ENCODE measurements around the gene CD300A. TPM values are rescaled to one million over a fixed set of nuclear protein-coding genes. Genes with fewer than 3 reads are reported as not detected.

Gene CD300A
- total and polyA plus RNA-seq, 10 donors = 34.2 to 142 (median 107) TPM

DNA sequence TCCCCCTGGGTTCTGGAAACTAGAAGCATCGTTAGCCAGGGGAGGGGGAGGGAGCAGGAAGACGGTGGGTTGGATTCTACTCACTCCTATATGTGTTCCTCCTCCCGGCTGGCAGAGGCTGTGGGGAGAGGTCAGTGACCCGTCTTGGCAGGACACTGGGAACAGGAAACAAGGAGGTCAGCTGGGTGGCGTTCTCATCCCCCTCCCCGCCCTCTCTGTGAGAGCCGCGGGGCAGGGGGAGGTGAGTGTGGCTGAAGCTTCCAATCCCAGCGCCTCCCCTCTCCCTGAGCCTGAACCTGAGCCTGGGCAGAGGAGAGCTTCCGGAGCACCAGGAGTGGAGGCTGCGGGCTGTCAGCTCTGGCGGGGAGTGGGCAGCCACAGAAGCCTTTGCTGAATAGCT is 22.0 kb upstream of the CD300A start:
- intact Hi-C loops (cut with DNase I; ENCODE audit: low total_unique reads) = no loop called here
- Histone ChIP-seq H3K9me3 (peaks cover 0 to 3% (median 0%) of the 10 kb centered on the region in 8 donors), H3K4me1 (peaks cover 27 to 84% (median 59%) of the 10 kb centered on the region in 6 donors), H3K4me3 (peak overlapping the region in 1 of 8 donors; percentile 56), H3K36me3 (peaks cover 0 to 16% (median 2%) of the 10 kb centered on the region in 6 donors), H3K27ac (peak overlapping the region; percentile 9 to 92 (median 90)), H3K27me3 (replicated peaks in 1 of 7) (no peaks in the 10 kb centered on the region)
- TF ChIP-seq CTCF (IDR thresholded peaks at IDR 0.05 in 8 of 11, conservative IDR thresholded peaks at IDR 0.05 in 3 of 11) (no peak), POLR2AphosphoS5 (IDR thresholded peaks at IDR 0.05) (peak; percentile 74 to 84 (median 82))
- no peak for DNase-seq
- 32 to 44% (median 40%) methylated on average over 11 to 12 of the region's 12 CpGs for WGBS, 5 donors

DNA sequence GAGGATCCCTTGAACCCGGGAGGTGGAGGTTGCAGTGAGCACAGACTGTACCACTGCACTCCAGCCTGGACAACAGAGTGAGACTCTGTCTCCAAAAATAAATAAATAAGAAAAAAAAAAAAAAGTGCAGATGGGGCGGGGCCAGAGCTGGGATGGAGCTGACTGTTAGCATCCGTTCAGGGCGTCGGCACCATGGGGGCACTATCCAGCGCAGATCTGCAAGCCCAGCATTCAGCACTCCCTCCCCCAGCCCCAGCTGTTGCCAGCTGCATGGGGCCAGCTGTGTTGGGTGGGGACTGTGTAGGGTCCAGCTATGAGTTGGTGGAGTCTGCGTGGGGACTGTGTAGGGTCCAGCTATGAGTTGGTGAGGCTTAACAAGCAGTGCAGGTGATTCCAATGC is 21.3 kb upstream of the CD300A start:
- Histone ChIP-seq H3K4me3 (no peak overlapping the region), H3K27me3 (replicated peaks in 1 of 7) (no peaks in the 10 kb centered on the region), H3K9me3 (no peaks in the 10 kb centered on the region), H3K4me1 (peaks cover 27 to 77% (median 56%) of the 10 kb centered on the region in 6 donors), H3K36me3 (peaks cover 0 to 16% (median 0%) of the 10 kb centered on the region in 6 donors), H3K27ac (peak overlapping the region; percentile 9 to 92 (median 90))
- TF ChIP-seq POLR2A (IDR thresholded peaks at IDR 0.05) = no peak
- TF ChIP-seq POLR2AphosphoS5 (IDR thresholded peaks at IDR 0.05) = peak in 2 of 3 donors; percentile 26 to 39
- intact Hi-C loops (cut with DNase I; ENCODE audit: low total_unique reads) = no loop called here
- no peak for DNase-seq
- WGBS, 5 donors = 66 to 82% (median 76%) methylated on average over 7 of the region's 7 CpGs

GRCh38 chr17:74446551-74447500 is 19.6 kb upstream of the CD300A start:
- H3K4me1 ChIP-seq = peaks cover 27 to 72% (median 55%) of the 10 kb centered on the region in 6 donors
- H3K27ac ChIP-seq = peak overlapping the region; percentile 6 to 92 (median 90)
- no peaks in the 10 kb centered on the region for H3K9me3 ChIP-seq
- DNase-seq = peak; percentile 86
- TF ChIP-seq CTCF (IDR thresholded peaks at IDR 0.05 in 8 of 11, conservative IDR thresholded peaks at IDR 0.05 in 3 of 11) (peak in 1 of 11 experiments; percentile 13), POLR2A (IDR thresholded peaks at IDR 0.05) (no peak), POLR2AphosphoS5 (IDR thresholded peaks at IDR 0.05) (peak; percentile 67 to 83 (median 80))
- peak overlapping the region in 2 of 8 donors; percentile 6 to 19 for H3K4me3 ChIP-seq
- H3K36me3 ChIP-seq = peaks cover 0 to 11% (median 0%) of the 10 kb centered on the region in 6 donors
- 19 to 35% (median 30%) methylated on average over 25 to 31 of the region's 31 CpGs for WGBS, 5 donors
- no peaks in the 10 kb centered on the region for H3K27me3 ChIP-seq (replicated peaks in 1 of 7)
- intact Hi-C loops (cut with DNase I; ENCODE audit: low total_unique reads) = no loop called here

DNA sequence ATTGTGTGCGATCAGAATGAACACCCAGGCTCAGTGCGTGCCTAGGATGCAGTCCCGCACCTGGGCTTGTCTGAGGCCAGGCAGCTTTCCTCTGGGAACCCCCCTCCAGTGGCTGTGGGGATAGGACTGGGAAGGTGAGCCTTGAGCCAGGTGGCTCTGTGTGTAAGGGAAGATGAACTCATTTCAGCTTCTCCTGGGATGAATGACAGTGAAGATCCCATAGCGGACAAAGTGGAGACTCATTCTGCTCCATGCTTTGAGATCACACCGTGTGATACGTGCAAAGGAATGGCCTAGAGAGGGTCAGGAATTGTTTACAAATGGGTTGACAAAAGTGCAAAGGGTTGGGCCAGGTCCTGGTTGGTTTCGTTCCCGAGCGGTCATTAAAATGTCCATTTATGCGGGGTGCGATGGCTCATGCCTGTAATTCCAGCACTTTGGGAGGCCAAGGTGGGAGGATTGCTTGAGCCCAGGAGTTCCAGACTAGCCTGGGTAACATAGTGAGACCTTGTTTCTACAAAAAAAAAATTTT is 18.7 kb upstream of the CD300A start:
- intact Hi-C loops (cut with DNase I; ENCODE audit: low total_unique reads) = no loop called here
- peak overlapping the region in 6 of 8 donors; percentile 57 to 92 (median 90) for H3K27ac ChIP-seq
- TF ChIP-seq POLR2A (IDR thresholded peaks at IDR 0.05) (no peak), CTCF (IDR thresholded peaks at IDR 0.05 in 8 of 11, conservative IDR thresholded peaks at IDR 0.05 in 3 of 11) (no peak), POLR2AphosphoS5 (IDR thresholded peaks at IDR 0.05) (no peak)
- H3K9me3 ChIP-seq = no peaks in the 10 kb centered on the region
- DNase-seq = peak; percentile 43
- peaks cover 32 to 72% (median 55%) of the 10 kb centered on the region in 6 donors for H3K4me1 ChIP-seq
- WGBS, 5 donors = 86 to 94% (median 92%) methylated on average over 11 of the region's 11 CpGs
- peaks cover 0 to 5% (median 0%) of the 10 kb centered on the region in 7 donors for H3K27me3 ChIP-seq (replicated peaks in 1 of 7)
- H3K4me3 ChIP-seq = no peak overlapping the region
- peaks cover 0 to 11% (median 0%) of the 10 kb centered on the region in 6 donors for H3K36me3 ChIP-seq

Measured in spleen (tissue), 11 donors.